Posterior vena cava (tissue), 2 donors: Measurements from ENCODE around the gene SH3BP4. TPM values are rescaled to one million over a fixed set of nuclear protein-coding genes. Genes with fewer than 3 reads are reported as not detected.
"Not testable (repeated sequence)": the region's sequence is repeated elsewhere in the genome, so short reads cannot be mapped to it uniquely, and the experiment has no call there.

ENCODE experiments used
- DNase-seq: peaks from one replicate; pipeline ENCODE4 v3.0.0-alpha.2; 2020; ENCODE audit warnings: low spot score
- intact Hi-C, 2 donors: fragments of 100-400 bp; cut with DNase I; formaldehyde crosslinking; loops; one replicate each; pipeline versions ENCODE4 v1.14.1 to v1.14.2; 2022 to 2023
- total RNA-seq, 2 donors: library from RNA; stranded (reverse); fragmentation: NEBNext Ultra II Directional; extraction: Animal tissue kit (Norgen Biotek cat#: 25700); gene quantifications; one replicate each; pipeline ENCODE4 v1.2.1, GENCODE V29; 2021
- donor health status: DM: yes; HTN: yes; CAD: no.
- donor health status: DM: yes; HTN: yes; CAD: no.

SH3BP4 gene
- total RNA-seq, 2 donors from 2014 or later: 17.5 to 19.2 TPM

GRCh38 chr2:235005603-235006259 is 53.9 kb downstream of the SH3BP4 start:
- intact Hi-C loops: no loop called here
- no peak for DNase-seq

DNA sequence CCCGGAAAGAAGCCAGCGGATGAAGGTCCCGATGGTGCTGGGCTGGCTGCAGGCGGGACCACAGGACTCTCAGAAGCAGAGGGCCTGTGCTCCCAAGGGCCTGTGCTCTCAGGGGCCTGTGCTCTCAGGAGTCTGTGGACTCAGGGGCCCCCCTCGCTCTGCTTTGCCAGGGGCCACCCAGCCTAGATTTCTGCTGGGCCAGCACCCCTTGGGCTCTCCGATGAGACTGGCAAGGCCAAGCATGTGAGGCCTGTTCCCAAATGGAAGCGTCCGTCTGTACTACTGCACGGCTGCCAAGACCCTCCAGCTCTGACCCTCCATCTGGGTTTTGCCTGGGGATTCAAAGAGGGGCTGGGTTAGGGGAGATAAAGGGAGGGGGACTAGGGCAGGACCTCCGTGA is 54.6 kb downstream of the SH3BP4 start:
- DNase-seq: no peak
- intact Hi-C loops: no loop called here

DNA sequence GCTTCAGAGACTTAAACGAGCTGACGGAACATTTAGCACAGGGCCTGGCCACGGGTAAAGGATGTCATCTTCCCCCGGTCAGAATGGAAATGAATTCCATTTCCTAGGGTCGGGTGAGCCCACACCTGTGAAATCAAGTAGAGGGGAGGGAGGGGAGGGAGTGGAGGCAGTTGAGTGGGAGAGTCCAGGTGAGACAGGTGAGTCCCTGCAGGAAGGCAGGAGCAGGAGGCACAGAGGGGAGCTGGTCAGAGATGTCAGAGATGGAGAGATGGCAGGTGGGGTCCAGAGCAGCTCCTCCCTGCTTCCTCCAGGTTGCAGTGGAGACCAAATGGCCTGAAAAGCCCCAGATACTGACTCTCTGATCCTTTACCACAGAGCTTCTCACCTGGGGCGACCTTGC is 55.2 kb downstream of the SH3BP4 start:
- intact Hi-C loops: no loop called here
- DNase-seq: no peak

DNA sequence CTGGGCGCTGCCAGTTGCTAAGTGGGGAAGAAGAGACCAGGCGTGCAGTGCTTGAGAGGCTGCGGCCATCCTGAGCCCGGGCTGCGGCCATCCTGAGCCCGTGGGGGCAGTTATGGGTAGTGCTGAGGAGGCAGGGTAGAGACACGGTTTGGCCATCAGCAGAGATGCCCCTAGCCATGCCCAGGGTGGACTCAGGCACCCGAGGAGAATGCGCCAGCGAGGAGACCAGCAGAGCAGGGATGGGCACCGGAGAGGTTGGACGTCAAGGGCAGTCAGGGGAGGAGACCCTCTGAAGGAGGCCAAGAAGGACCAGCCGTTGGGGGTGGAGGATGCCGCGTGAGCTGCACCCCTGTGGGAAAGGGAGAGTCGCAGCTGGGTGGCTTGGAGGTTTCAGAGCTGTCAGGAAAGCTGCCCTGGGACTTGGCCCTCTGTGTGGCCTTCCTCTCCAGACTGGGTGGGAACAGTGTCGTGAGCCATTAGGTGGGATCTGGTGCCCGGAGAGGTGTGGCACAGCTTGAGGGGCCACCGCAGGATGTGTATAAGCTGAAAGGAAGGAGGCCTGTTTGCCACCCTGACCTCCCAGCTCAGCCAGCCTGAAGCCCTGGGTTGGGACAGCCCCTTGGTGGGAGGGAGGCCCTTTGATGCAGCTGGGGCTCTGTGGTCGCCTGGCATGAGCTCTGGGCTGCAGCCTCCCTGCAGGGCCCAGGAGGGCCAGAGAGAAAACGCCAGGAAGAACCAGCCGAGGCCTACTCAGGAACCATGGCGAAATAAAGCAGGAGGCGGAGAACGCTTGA is 56.0 kb downstream of the SH3BP4 start:
- intact Hi-C loops: no loop called here
- DNase-seq: no peak

DNA sequence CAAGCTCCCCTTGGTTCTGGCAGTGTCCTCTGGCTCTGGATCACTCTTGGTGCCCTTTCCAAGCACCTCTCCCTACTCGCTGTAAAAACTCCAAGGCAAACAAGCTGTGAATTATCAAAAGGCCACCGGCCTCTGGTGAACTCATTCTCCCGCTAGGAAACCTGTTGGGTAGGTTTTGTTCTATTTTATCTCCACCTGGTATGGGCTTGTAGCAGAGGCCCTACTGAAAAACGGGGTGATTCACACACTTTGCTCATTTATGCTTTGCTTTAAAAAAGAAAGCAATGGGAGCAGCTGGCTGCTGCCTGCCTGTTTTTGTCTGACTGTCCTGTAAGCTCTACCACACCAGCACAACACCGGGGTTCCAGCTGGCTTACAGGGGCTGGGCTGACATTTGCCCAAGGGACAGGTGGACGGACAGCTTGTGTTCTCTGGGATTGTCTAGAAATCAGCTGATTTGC is 56.8 kb downstream of the SH3BP4 start:
- intact Hi-C loops: no loop called here
- DNase-seq: no peak

- intact Hi-C loops: no loop called here
- no peak for DNase-seq
Measured at GRCh38 chr2:235009081-235009480, 57.3 kb downstream of the SH3BP4 start.

- intact Hi-C loops: no loop called here
Measured at GRCh38 chr2:235010117-235010714, 58.4 kb downstream of the SH3BP4 start.

DNA sequence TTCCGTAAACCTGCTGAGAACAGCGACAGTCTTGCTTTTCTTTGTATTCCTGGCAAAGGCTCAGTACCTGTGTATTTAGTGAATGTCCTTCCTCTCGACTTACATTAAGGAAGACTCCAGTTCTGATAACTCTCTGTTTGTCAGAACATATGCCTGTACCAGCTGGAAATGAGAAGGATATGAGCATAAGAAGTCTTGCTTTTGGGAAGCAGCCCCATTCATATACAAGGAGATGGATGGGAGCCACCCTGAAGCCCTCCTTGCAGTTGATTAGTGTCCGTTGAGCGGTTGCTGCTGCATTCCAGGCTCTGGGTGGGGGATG is 59.8 kb downstream of the SH3BP4 start:
- no peak for DNase-seq
- intact Hi-C loops: no loop called here

More at GRCh38 chr2:235010117-235010714, 58.4 kb downstream of the SH3BP4 start:
- no peak for DNase-seq

GRCh38 chr2:235011929-235012631 is 60.3 kb downstream of the SH3BP4 start:
- no peak for DNase-seq
- intact Hi-C loops: no loop called here

DNA sequence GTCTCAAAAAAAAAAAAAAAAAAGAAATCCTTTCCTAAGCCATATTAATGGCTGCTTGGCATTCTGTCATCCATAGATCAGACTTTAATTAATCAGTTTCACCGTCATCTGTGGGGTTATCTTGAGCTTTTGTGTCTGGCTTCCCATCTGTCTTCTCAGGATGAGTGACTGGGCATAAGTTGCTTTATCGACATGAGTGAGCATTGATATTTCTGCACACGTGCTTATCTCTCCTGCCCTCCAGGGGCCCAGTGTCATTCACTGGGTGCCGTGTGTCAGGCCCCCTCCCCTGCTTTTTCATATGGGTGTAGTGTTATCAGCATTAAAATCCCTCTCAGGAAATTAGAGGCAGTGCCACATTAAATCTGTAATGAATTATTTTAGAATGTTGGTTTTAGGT is 65.6 kb downstream of the SH3BP4 start:
- DNase-seq: no peak
- intact Hi-C loops: no loop called here

DNA sequence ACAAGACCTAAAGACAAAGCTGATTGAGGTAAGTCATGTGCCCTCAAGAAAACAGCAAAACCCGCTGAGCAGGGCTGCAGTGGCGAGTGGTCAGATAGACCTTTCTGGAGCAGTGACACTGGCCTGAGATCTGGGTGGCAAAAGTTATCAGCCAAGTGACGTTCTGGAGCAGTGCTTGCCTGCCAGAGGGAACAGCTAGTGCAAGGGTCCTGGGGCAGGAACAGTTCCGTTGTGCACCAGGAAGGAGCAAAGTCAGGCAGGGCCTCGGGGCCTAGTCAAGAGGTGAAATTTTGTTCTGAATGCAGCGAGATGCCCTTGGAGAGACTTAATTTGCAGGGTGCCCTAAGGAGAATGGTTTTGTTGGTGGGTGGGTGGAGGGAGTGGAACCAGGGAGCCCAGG is 67.0 kb downstream of the SH3BP4 start:
- no peak for DNase-seq
- intact Hi-C loops: no loop called here

GRCh38 chr2:235020141-235020540 is 68.3 kb downstream of the SH3BP4 start:
- DNase-seq, intact Hi-C loops: not testable (repeated sequence)

DNA sequence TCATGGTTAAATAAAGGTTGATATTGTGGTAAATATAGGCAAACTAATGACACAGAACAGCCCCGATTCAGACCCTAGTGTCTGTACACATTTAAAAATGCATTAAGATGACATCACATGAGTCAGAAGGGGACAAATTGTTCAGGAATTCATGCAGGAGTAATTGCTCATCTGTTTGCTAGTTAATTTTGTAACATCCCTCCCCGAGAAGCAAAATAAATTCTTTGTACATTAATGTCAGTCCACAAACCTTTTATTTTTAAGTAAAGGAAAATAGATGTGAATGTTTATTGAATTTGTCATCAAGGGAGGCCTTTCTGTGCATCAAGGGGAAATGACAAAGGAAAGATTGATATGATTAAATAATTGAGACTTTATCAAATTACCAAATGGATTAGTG is 69.9 kb downstream of the SH3BP4 start:
- intact Hi-C loops: no loop called here
- no peak for DNase-seq

DNA sequence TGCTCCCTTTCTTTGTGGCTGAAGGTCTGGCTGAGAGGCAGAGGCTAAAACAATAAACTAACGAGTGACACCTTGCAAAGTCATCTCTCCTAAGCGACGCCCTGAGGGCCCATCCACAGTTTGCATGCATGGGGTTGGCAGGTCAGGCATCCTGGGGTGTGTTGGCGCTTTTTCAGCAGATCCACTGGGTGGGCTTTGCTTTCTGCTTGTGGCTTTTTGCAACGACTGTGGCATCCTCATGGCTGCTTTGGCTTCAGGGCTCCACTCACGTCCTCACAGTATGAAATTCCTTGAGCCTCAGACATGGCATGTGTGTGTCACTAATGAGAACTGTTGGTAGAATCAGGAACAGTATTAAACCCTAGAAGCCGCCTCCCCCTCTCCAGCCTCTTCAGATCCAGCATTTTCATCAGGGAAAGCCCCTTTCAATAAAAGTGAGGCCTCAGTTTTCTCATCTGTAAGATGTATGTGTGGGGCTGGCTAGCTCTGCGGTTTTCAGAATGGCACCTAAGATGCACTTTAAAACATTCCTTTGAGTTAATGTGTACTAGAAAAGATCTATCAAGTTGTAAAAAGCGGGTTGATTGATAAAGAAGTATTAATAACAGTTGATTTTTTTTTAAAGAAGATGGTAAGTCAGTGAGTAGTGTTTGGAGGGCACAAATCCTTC is 72.5 kb downstream of the SH3BP4 start:
- no peak for DNase-seq
- intact Hi-C loops: no loop called here

DNA sequence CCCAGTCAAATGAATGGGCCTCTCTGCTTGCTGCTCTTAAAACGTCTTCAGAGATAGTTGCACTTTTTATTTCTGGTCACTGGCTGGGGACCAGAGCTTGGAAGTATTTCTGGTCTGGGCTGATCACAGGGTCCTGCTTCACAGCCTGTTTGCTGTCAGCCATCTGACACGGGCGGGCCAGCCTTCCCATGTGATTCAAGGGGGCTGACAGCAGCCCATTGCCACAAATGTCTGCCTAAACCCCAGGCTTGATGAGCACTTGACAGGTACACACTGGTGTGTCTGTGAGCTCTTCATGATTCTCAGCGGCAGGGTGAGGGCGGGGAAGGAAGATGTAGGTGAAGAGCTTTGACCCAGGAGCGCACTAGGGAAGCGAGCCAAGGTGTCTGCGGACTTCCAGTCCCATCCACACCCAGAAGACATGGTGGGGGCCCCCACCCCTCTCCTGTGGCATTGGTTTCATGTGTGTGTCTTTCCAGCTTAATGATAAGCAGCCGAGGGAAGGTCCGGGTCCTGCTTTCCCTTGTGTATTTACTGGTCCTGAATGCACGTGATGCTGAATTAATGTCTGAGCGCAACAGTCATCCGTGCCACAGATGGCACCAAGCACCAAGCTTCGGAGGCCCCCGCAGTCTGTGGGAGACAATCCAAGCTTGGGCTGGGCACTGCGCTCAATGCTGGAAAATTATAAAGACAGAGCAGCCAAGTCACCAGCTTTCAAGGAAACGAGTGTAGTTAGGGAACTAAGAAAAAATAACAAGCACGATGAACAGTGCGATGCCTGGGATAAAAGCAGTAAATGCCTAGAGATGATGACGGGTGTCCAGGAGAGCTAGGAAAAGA is 73.3 kb downstream of the SH3BP4 start:
- no peak for DNase-seq
- intact Hi-C loops: no loop called here

DNA sequence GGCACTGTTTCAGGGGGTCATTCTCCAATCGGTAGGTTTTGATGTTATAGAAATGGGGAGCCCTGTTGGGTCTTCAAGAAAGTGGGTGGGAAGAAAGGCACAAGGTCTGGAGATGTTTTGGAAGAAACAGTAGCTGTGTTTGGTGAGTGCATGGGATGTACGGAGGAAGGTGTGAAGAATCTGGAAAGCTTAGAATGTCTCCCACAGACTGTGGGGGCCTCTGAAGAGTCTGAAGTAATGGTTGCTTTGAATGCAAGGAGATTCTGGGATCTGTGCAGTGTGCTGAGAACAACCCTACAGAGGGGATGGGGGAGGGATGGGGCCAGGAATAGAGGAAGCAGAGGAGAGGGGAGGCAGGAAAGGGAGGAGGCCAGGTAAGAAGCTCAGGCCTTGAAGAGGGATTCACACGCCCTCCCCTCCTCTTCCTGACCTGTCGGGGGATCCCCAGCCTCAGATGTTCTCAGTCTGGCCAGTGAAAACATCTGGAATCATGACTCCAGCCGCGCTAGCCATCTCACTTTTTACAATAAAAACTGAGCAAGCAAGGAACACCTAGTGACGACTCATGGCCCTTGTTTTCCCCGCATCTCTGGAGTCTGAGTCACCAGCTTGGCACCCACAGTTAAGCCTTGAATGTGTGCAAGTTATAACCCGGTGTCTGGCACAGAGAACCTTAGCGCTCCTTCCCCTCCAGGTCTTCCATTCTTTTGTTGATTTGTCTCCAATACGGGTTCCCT is 74.2 kb downstream of the SH3BP4 start:
- DNase-seq: no peak
- intact Hi-C loops: no loop called here

- no peak for DNase-seq
- intact Hi-C loops: no loop called here
Measured at GRCh38 chr2:235026649-235027557, 75.1 kb downstream of the SH3BP4 start.
